HG03432 (cell line): Measurements from ENCODE around the gene CBLL1.

Experiments
- ATAC-seq: cut with Tn5 transposase; IDR thresholded peaks from one replicate; pipeline ENCODE4 v1.9.1; 2021; ENCODE audit warnings: mild to moderate bottlenecking, moderate library complexity; ENCODE audit not compliant: unreplicated experiment

The CBLL1 gene

GRCh38 chr7:107743567-107744344, at the start of gene CBLL1:
Gene CBLL1, plus strand, starts transcription at chr7:107744142. Its CDS starts 22 bp downstream, at chr7:107744164.
- ATAC-seq, result peak; percentile 91

- ATAC-seq, result no peak
Observed at GRCh38 chr7:107694386-107694785, 49.6 kb upstream of the CBLL1 start.

DNA sequence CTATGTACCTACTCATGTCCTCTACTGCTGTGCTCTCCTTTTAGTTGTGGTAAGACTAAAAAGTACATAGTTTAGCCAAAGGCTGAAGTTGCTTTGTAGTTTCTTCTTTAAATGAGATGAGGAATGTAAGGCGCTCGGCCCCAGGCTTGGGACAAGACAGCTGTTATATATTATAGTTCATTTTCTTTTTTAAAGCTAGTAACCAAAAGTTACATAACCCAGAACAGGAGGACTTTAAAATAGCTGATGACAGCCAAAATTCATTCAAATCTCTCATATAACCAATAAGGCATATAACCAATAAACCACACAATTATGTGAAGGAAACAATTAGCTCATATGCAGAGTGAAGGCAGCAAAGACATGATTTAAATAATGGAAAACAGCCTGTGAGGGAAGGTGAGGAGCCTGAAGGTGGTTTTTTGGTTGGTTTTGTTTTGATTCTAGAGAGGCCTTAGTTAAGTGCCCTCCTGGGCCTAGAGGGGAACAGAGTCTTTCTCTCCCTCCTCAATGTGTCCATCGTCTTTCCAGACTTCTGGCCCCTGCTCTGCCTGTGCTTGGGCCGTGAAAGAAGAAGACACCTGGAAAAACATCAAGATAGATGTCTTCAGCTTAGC, 47.5 kb upstream of the CBLL1 start:
- no peak for ATAC-seq

DNA sequence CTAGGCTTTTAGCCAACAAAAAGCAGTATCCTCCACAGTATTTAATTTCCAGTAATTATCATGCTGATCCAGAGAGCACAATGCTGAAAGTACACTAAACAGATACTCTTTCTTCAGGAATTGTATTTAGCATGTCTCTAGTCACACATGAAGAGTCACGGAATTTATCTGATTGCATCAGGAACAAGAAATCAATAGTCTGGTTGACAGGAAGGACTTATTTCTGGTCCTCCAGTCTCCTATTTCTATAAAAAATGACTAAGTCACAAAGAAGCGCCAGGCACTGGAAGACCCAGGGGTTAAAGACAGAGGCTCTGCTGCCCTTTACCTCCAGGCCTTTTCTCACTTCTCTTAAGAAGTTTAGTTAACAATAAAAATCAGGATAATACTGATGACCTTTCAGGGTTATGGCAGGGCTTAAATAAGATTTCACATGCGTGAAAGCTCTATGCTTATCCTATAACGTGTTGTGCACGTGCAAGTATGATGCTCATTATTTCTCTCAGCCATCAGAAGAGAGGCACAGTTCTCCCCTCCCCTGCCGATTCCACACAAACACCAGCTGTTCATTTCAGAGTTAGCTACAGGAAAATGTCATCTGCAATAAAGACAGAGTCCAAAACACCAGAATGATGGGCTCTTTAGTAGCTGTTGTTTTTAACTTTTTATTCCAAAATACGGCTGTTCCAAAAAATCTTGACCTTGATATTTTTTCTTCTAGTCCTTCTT, 46.5 kb upstream of the CBLL1 start:
- ATAC-seq, result no peak

- no peak for ATAC-seq
Observed at GRCh38 chr7:107700570-107700969, 43.4 kb upstream of the CBLL1 start.

DNA sequence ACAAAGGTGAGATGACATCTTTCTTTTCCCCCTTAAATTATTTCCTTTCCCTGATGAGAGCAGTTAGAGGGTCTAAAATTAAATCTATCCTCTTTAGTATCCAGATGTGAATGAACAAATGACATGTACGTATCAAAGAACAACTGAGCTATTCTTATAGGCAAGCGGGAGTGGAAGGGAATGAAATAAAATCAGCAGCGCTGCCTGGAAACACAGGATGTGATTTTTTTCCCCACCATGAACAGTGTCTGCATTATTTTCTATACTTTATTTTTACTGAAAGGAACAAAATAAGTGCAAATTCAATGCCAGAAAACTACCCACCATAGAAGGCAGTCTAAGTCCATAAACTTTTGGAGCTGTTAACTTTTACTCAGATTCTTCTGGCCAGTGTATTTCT, 42.8 kb upstream of the CBLL1 start:
- no peak for ATAC-seq

DNA sequence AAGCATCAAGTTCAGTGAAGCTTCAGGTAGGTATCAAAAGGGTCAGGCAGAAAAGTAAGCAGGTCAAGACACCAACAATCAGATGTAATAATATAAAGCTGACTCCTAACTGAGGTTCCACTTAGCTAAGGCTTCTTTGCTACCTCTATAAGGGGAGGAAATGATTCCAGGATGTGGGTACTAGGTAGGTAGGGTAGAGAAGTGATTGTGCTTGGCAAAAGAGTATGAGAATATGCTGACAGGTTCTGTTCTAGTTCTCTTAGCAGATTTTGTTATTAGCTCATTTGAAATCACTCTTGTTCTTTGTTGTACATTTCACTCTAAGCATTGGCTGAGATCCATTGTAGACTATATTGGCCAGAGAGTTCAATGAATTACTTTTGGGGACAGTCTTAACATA, 40.7 kb upstream of the CBLL1 start:
- ATAC-seq, result no peak

DNA sequence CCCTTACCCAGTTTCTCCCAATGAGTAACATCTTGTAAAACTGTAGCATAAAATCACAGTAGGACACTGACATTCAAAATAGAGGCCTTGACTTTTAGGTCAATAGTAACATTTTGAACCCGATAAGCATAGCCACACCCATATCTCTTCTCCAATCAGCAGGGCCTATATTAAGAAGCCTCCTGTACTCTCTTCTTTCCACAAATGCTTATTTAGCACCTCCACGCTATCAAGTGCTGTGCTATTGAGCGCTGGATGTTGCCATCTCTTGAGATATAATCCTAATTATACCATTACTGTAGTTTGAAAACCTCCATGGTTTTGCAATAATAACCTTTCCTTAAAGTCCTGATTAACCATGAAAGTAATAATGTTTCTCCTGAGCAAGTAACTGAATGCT, 40.1 kb upstream of the CBLL1 start:
- no peak for ATAC-seq

DNA sequence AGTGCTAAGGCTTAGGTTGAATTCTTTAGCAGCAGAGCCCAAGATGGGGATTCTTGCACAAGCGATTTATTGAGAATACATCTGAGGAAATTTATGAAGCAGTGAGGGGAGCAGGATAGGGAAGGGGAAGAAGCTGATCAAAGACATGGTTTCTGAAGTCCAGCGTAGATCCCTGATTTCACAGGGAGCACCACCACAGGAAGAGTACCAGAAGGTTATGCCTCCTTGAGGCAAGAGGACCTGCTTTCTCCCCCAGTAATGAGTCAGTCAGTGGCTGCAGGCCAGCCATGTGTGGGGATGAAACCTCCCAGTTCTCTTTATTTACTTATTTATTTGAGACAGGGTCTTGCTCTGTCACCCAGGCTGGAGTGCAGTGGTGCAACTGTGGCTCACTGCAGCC, 35.0 kb upstream of the CBLL1 start:
- no peak for ATAC-seq

GRCh38 chr7:107711301-107711700, 32.6 kb upstream of the CBLL1 start:
- ATAC-seq, result no peak

- no peak for ATAC-seq
Observed at GRCh38 chr7:107712025-107712424, 31.9 kb upstream of the CBLL1 start.

GRCh38 chr7:107712896-107713295, 31.0 kb upstream of the CBLL1 start:
- no peak for ATAC-seq

DNA sequence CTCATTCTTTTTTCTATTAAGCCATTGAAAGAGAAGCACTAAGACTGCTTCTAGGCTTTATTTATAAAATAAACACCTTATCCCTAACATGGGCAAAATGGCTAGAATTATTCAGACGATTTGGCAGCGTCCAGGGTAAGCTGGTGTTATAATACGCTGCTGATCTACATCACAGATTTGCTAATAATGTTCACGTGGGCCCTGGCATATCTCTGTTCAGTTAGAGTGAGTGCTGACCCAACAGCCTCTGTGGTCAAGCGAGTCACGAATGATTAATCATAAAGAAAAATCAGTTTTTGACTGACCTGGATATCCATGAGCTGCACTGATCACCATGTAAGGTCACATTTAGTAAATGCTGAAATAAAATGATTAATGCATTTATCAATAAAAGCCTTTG, 28.4 kb upstream of the CBLL1 start:
- ATAC-seq, result no peak

DNA sequence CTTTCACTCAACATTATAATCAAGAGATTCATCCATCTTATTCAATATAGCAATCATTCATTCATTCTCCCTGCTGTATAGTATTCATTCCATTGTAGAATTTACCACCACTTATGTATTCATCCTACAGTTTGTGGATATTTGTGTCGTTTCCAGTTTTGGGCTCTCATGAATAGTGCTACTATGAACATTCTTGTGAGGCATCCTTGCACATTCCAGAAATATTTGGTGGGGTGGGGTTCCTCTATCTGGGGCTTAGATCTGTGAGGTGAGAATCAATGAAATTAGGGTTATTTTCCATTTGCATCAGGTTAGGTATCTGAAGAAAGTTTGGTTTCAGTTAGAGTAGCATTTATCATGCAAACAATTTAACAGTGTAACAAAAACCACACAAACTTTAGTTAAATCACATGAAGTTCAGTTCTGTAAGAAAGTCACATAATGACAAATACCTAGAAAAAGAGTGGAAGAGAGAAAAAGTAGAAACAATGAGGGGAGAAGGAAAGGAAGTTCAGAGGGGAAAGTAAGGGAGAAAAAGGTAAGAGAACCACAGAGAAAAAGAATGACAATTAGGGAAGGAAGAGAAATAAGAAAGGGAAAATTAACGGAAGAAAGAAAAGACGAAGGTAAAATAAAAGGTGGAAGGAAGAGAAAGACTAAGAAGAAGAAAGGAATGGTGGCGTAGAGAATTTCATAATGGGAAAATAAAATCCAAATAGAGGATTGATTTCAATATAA, 25.3 kb upstream of the CBLL1 start:
- no peak for ATAC-seq

DNA sequence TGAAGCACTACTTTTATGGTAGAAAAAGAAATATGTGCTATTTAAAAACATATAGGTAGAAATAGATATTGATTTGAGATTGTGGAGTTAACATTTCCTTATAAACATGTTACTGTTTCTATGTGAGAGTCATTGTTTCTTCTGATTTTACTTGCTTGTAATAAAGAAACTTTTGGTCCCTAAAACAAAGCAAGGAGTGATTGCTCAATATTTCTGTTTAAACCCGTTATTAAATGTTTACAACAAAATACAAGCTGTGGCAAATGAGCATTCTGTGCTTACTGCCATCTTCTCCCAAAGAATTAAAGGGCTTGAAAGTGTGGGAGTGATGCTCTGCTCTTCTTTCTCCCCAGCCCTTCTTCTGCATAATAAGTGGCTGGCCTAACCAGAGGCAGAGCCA, 22.7 kb upstream of the CBLL1 start:
- no peak for ATAC-seq

- ATAC-seq, result no peak
Observed at GRCh38 chr7:107723255-107723654, 20.7 kb upstream of the CBLL1 start.

GRCh38 chr7:107725138-107725740, 18.7 kb upstream of the CBLL1 start:
- no peak for ATAC-seq

DNA sequence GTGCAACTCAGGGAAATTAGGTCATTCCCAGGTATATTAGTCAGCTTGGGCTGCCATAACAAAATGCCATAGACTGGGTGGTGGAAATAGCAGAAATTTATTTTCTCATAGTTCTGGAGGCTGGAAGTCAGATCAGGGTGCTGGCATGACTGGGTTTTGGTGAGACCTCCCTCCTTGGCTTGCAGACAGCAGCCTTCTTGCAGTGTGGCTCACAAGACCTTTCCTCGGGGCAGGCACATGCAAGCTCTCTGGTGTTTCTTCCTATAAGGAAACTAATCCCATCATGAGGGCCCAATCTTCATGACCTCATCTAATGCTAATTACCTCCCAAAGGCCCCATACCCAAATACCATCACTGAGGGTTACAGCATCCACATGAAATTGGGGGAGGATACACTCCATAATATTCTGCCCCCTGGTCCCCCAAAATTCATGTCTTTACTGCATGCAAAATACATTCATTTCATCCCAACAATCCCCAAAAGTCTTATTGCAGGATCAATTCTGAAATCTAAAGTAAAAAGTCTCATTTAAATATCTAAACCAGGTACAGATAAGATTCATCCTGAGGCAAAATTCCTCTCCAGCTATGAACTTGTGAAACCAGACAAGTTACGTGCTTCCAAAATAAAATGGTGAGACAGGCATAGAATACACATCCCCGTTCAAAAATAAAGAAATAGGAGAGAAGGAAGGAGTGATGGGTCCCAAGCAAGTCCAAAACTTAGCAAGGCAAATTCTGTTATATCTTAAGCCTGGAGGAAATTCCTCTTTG, 17.4 kb upstream of the CBLL1 start:
- no peak for ATAC-seq

- ATAC-seq, result no peak
Observed at GRCh38 chr7:107728276-107728675, 15.7 kb upstream of the CBLL1 start.
